ENCODE results near the gene PRIM1. TPM values are rescaled to one million over a fixed set of nuclear protein-coding genes. Genes with fewer than 3 reads are reported as not detected.

The PRIM1 gene
- total RNA-seq, 6 donors from 2014 or later = 3.5 to 19.9 (median 8.4) TPM

Other genes with a start within 250 kb of the PRIM1 start
- 100 to 1,000 TPM in 1 of 6 donors, 10 to 100 TPM in 5; 43.0 to 113 (median 78.4) TPM for gene RBMS2, start 230.5 kb downstream of the PRIM1 start, total RNA-seq
- gene BAZ2A, start 122.0 kb downstream of the PRIM1 start, total RNA-seq = 100 to 1,000 TPM in 2 of 6 donors, 10 to 100 TPM in 4; 74.5 to 245 (median 95.5) TPM
- gene ATP5F1B, start 106.3 kb downstream of the PRIM1 start, total RNA-seq = 100 to 1,000 TPM; 245 to 404 (median 317) TPM
- 100 to 1,000 TPM in 3 of 6 donors, 10 to 100 TPM in 3; 41.9 to 156 (median 105) TPM for gene PTGES3, start 64.0 kb downstream of the PRIM1 start, total RNA-seq
- 100 to 1,000 TPM; 419 to 868 (median 611) TPM for gene NACA, start 27.0 kb downstream of the PRIM1 start, total RNA-seq
- gene HSD17B6, start 11.0 kb upstream of the PRIM1 start, total RNA-seq = 100 to 1,000 TPM in 2 of 6 donors, 10 to 100 TPM in 4; 45.2 to 123 (median 73.5) TPM
- not detected for gene SDR9C7, start 182.1 kb upstream of the PRIM1 start, total RNA-seq
- gene RDH16, start 205.3 kb upstream of the PRIM1 start, total RNA-seq = under 1 TPM in 5 of 6 donors, not detected in 1; 0.46 to 0.98 (median 0.54) TPM

All from upper lobe of left lung (tissue), 6 donors.